Stimulated activated CD8-positive, alpha-beta memory T cell treated with anti-CD3 and anti-CD28 coated beads, Interleukin-2, amount 100 ng/mL, for 1 hour (primary cell): ENCODE data around the gene SLC15A4.
"Not testable (repeated sequence)": the region's sequence is repeated elsewhere in the genome, so short reads cannot be mapped to it uniquely, and the experiment has no call there.

Source experiments
- DNase-seq, 2 donors: peaks; one replicate each; pipeline ENCODE4 v3.0.0-alpha.2; 2020; ENCODE audit warnings: low read depth in 2 of 2

Gene SLC15A4

DNA sequence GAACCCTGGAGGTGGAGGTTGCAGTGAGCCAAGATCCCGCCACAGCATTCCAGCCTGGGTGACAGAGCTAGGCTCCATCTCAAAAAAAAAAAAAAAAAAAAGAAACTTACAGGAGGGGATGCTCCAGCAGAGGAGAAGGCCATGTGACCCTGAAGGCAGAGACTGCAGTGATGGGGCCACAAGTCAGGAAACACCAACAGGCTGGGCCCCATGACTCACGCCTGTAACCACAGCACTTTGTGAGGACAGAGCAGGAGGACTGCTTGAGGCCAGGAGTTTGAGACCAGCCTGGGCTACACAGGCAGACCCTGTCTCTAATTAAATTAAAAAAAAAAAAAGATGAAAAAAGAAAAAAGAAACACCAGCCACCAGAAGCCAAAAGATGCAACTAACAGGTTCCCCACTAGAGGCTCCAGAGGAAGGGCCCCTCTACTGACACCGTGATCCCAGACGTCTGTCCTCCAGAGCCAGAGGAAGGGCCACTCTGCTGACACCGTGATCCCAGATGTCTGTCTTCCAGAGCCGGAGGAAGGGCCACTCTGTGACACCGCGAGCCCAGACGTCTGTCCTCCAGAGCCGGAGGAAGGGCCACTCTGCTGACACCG, 20.4 kb upstream of the SLC15A4 start:
- DNase-seq = no peak

GRCh38 chr12:128843538-128843937, 19.8 kb upstream of the SLC15A4 start:
- no peak for DNase-seq

DNA sequence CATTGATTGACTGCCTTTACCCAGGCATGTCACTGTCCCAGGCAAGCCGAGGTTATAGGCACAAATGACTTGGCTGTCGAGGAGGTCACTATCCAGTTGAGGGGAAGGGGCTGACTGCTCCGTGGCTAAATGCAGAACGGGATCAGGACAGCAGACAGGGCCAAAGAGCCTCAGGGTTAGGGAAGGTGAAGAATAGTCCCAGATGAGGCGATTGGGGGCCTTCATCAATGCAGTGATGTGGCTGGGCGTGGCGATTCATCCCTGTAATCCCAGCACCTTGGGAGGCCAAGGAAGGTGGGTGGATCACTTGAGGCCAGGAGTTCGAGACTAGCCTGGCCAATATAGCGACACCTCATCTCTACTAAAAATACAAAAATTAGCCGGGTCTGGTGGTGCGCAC, 18.8 kb upstream of the SLC15A4 start:
- no peak for DNase-seq

GRCh38 chr12:128840862-128841468, 17.2 kb upstream of the SLC15A4 start:
- DNase-seq = no peak

GRCh38 chr12:128839885-128840284, 16.1 kb upstream of the SLC15A4 start:
- not testable (repeated sequence) for DNase-seq

DNA sequence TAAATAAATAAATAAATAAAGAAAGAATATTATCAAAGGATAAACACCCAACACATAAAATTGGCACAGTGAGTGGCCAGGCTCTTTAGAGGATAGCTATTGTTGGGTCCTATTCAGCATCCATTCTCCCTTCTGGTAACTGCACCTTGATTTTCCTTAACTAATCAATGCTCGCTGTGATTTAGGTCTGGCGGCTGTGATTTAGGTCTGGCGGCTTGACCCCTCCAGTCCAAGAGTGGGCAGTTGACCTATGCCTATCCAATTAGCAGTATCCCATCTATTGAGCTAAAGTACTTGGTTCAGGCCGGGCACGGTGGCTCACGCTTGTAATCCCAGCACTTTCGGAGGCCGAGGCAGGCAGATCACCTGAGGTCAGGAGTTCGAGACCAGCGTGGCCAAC, 9.7 kb upstream of the SLC15A4 start:
- no peak for DNase-seq

DNA sequence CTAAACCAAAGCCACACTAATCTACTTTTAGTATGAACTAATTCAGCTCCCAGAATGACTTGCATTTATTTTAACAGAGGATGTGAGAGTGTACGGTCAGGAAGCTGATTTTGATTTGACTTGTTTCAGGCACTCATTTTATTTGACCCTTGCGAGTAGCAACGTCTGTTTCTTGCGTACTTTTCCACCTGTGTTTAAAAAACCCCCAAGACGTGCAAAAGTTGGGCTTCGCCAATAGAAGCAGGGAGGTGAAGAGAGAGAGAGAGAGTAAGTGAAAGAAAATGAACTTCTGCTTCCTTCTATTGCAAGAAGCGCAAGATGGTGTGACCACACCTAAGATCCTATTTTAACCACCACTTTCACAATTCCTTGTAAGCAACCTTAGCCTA, 6.7 kb upstream of the SLC15A4 start:
- no peak for DNase-seq

GRCh38 chr12:128829861-128830504, 6.2 kb upstream of the SLC15A4 start:
- no peak for DNase-seq

DNA sequence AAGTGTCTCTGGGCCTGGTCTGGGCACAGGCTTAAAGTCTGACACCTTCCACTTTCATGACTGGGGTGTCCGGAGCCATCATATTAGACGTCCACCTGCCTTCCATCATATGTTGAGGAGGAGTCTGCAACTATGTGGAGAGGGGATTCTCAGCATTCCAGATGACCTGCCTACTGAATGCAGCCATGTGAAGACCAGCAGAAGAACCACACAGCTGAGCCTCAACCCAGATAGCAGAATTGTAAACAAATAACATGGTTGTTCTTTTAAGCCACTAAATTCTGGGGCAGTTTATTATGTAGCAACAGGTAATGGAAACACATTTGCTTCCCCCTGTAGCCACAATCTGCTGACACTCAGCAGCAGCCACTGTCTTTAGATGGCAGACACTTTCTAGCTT, 4.0 kb upstream of the SLC15A4 start:
- DNase-seq = no peak

DNA sequence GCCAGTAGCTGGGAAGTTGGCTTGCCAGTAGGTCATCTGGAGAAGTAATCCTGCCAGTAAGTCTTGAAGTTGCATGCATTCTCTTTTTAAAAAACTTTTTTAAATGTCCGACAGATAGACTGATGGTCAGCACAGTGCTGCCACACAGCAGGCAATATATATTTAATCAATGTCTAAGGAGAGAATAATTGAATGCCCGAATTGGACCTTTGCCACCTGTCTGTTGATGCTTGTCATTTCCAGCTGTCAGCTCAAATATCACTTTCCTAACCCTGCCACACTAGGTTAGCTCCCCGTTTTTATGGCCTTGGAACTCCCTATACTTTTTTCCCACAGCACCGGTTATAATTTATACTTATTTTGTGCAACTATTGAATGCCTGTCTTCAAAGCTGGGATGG, 2.1 kb upstream of the SLC15A4 start:
- no peak for DNase-seq

- no peak for DNase-seq
Measured at GRCh38 chr12:128823216-128823915, 392 bp downstream of the SLC15A4 start.

GRCh38 chr12:128820723-128821432, 2.9 kb downstream of the SLC15A4 start:
- no peak for DNase-seq

DNA sequence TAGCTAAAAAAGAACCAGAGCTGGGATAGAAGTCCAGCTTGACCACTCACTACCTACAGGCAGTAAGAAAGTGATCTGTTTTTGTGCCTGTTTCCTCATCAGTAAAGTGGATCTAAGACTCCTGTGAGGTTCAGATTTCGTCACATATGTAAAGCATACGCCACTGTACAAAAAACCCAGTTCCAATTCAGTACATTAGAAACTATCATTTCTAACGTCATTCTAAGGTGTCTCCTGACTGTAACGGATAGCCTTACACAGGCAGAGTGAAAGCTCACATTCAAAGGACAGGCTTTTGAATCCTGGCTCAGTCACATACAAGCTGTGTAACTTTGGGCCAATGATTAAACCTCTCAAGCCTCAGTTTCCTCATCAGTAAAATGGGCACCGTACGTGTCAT, 3.5 kb downstream of the SLC15A4 start:
- DNase-seq = no peak

DNA sequence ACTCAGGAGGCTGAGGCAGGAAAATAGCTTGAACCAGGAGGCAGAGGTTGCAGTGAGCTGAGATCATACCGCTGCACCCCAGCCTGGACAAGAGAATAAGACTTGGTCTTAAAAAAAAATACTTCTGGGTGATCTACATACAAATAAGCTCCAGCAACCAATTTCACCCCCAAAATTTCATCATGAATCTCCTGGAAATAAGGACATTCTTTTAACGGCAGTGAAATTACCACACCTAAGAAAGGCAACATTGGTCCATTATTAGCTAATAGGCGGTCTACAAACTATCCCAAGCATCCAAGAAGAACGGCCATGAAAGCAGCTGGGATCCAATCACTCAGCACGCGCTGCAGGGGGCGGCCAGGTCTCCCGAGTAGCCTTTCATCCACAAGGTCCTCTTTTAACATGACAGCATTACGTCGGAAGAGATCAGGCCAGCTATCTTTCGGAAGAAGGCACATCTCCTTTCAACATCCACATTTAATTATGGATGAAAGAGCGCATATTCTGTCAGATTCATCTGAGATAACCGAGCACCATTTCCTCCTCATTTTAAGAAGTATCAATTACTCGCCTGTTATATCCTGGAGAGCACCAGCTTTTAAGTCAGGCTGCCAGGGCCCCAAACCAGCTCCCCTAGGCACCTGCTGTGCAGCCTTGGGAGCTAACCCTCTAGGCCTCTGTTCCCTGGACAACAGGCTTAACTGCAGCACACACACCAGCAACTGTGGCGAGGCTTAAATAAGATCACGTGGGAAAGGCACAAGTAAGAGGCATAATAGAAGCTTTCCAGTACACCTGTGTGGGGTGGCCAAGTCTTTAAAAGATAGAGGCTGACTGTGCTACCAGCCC, 4.2 kb downstream of the SLC15A4 start:
- no peak for DNase-seq

GRCh38 chr12:128818065-128819022, 5.4 kb downstream of the SLC15A4 start:
- no peak for DNase-seq

GRCh38 chr12:128817111-128818015, 6.4 kb downstream of the SLC15A4 start:
- DNase-seq = no peak

GRCh38 chr12:128816643-128816920, 7.2 kb downstream of the SLC15A4 start:
- DNase-seq = no peak

GRCh38 chr12:128815779-128816642, 7.7 kb downstream of the SLC15A4 start:
- no peak for DNase-seq
